ENCODE results near the gene BTBD17.

Gene BTBD17

GRCh38 chr17:74404218-74404617 lies 42.5 kb upstream of the BTBD17 start:
- no peak for DNase-seq (ENCODE audit: low read depth)
- H3K4me3 ChIP-seq (ENCODE audit: control insufficient read depth, low read depth, low read length) = no peak overlapping the region
- no peak for TF ChIP-seq CTCF (conservative IDR thresholded peaks at IDR 0.05; ENCODE audit: control insufficient read depth, insufficient read depth, low read depth, low read length)

GRCh38 chr17:74403512-74404137 lies 42.0 kb upstream of the BTBD17 start:
- no peak for TF ChIP-seq CTCF (conservative IDR thresholded peaks at IDR 0.05; ENCODE audit: control insufficient read depth, insufficient read depth, low read depth, low read length)
- DNase-seq (ENCODE audit: low read depth) = no peak
- no peak overlapping the region for H3K4me3 ChIP-seq (ENCODE audit: control insufficient read depth, low read depth, low read length)

- no peak for DNase-seq (ENCODE audit: low read depth)
- TF ChIP-seq CTCF (conservative IDR thresholded peaks at IDR 0.05; ENCODE audit: control insufficient read depth, insufficient read depth, low read depth, low read length) = no peak
- no peak overlapping the region for H3K4me3 ChIP-seq (ENCODE audit: control insufficient read depth, low read depth, low read length)
Observed at GRCh38 chr17:74402048-74402447, 40.4 kb upstream of the BTBD17 start.

GRCh38 chr17:74396567-74396966 lies 34.9 kb upstream of the BTBD17 start:
- no peak overlapping the region for H3K4me3 ChIP-seq (ENCODE audit: control insufficient read depth, low read depth, low read length)
- TF ChIP-seq CTCF (conservative IDR thresholded peaks at IDR 0.05; ENCODE audit: control insufficient read depth, insufficient read depth, low read depth, low read length) = no peak
- DNase-seq (ENCODE audit: low read depth) = no peak

- DNase-seq (ENCODE audit: low read depth) = no peak
- TF ChIP-seq CTCF (conservative IDR thresholded peaks at IDR 0.05; ENCODE audit: control insufficient read depth, insufficient read depth, low read depth, low read length) = no peak
- no peak overlapping the region for H3K4me3 ChIP-seq (ENCODE audit: control insufficient read depth, low read depth, low read length)
Observed at GRCh38 chr17:74394977-74395376, 33.3 kb upstream of the BTBD17 start.

- H3K4me3 ChIP-seq (ENCODE audit: control insufficient read depth, low read depth, low read length) = no peak overlapping the region
- TF ChIP-seq CTCF (conservative IDR thresholded peaks at IDR 0.05; ENCODE audit: control insufficient read depth, insufficient read depth, low read depth, low read length) = no peak
- DNase-seq (ENCODE audit: low read depth) = no peak
Observed at GRCh38 chr17:74394275-74394950, 32.7 kb upstream of the BTBD17 start.
